MM.1S (cell line): Measurements from ENCODE around the gene LARP1B.

Experiments used
- DNase-seq: peaks from one replicate; pipeline ENCODE4 v3.0.0-alpha.2; 2015
- H2AFZ ChIP-seq: fragments of 300-600 bp; sonication (generic); 2 replicates; pipeline ENCODE4 v1.6.0; 2016; ENCODE audit warnings: antibody characterized with exemption, low read length
- H3F3A ChIP-seq: fragments of 300-600 bp; sonication (generic); 2 replicates; pipeline ENCODE4 v1.6.1; 2016; ENCODE audit warnings: mild to moderate bottlenecking, antibody characterized with exemption, low read length, moderate library complexity, mixed read lengths; ENCODE audit not compliant: insufficient read depth
- H3K27ac ChIP-seq: fragments of 300-600 bp; sonication (generic); 2 replicates; pipeline ENCODE4 v1.5.1; 2016; ENCODE audit warnings: mild to moderate bottlenecking, low read length
- H3K27me3 ChIP-seq: fragments of 300-600 bp; sonication (generic); replicated peaks from 2 replicates; pipeline ENCODE4 v1.6.0; 2016; ENCODE audit warnings: low read length; ENCODE audit not compliant: insufficient read depth
- H3K36me3 ChIP-seq: fragments of 300-600 bp; sonication (generic); replicated peaks from 2 replicates; pipeline ENCODE4 v1.6.1; 2016; ENCODE audit warnings: mild to moderate bottlenecking, low read length, mixed read lengths; ENCODE audit not compliant: insufficient read depth
- H3K4me1 ChIP-seq: fragments of 300-600 bp; sonication (generic); 2 replicates; pipeline ENCODE4 v1.6.1; 2016; ENCODE audit warnings: low read length, mixed read lengths
- H3K4me2 ChIP-seq: fragments of 300-600 bp; sonication (generic); 2 replicates; pipeline ENCODE4 v1.6.0; 2016; ENCODE audit warnings: low read depth, low read length
- H3K4me3 ChIP-seq: fragments of 300-600 bp; sonication (generic); 2 replicates; pipeline ENCODE4 v1.5.1; 2016; ENCODE audit warnings: low read length, mixed read lengths
- H3K79me2 ChIP-seq: fragments of 300-600 bp; sonication (generic); 2 replicates; pipeline ENCODE4 v1.6.1; 2016; ENCODE audit warnings: mixed run types, low read length, mixed read lengths
- H3K9ac ChIP-seq: fragments of 300-600 bp; sonication (generic); 2 replicates; pipeline ENCODE4 v1.6.1; 2016; ENCODE audit warnings: low read length, mixed read lengths
- H3K9me2 ChIP-seq: fragments of 300-600 bp; sonication (generic); replicated peaks from 2 replicates; pipeline ENCODE4 v1.6.1; 2016; ENCODE audit warnings: mild to moderate bottlenecking, low read length, mixed read lengths; ENCODE audit not compliant: insufficient read depth
- H3K9me3 ChIP-seq: fragments of 300-600 bp; sonication (generic); replicated peaks from 2 replicates; pipeline ENCODE4 v1.6.1; 2016; ENCODE audit warnings: mild to moderate bottlenecking, low read length, mixed read lengths; ENCODE audit not compliant: insufficient read depth
- H4K20me1 ChIP-seq: fragments of 300-600 bp; sonication (generic); 2 replicates; pipeline ENCODE4 v1.6.1; 2016; ENCODE audit warnings: mild to moderate bottlenecking, low read length, moderate library complexity, mixed read lengths; ENCODE audit not compliant: insufficient read depth
- CTCF ChIP-seq: fragments of 300-600 bp; sonication (generic); IDR thresholded peaks from 2 replicates; pipeline ENCODE4 v1.5.1; 2016; ENCODE audit warnings: antibody characterized with exemption, low read length, mixed read lengths
- EZH2 ChIP-seq: fragments of 300-600 bp; sonication (generic); optimal IDR thresholded peaks from 2 replicates; pipeline ENCODE3; 2017; ENCODE audit warnings: low read depth, mild to moderate bottlenecking, antibody characterized with exemption, low read length, mixed read lengths
- EZH2phosphoT487 ChIP-seq: fragments of 300-600 bp; sonication (generic); IDR thresholded peaks from 2 replicates; pipeline ENCODE4 v1.6.1; 2018; ENCODE audit warnings: antibody characterized with exemption, low read length

Gene LARP1B

GRCh38 chr4:128060699-128061565 lies at the start of gene LARP1B:
LARP1B (plus strand) TSS chr4:128061312; CDS start chr4:128074952, 13,640 bp downstream.
- Histone ChIP-seq H3K79me2 (peaks cover 41% of the 10 kb centered on the region), H3K4me1 (0 out of 2 replicates have a peak, but pooled peaks cover 2% of the 10 kb centered on the region), H2AFZ (peak within 1 kb of the TSS; percentile 47), H3K9me2 (no peaks in the 10 kb centered on the region), H3K27me3 (no peaks in the 10 kb centered on the region), H3K4me2 (peak within 1 kb of the TSS; percentile 85), H3K36me3 (no peaks in the 10 kb centered on the region), H3K9me3 (no peaks in the 10 kb centered on the region), H3K27ac (peak within 1 kb of the TSS; percentile 95), H3F3A (peaks cover 14% of the 10 kb centered on the region), H4K20me1 (no peaks in the 10 kb centered on the region), H3K9ac (peak within 1 kb of the TSS; percentile 96), H3K4me3 (peak within 1 kb of the TSS; percentile 64)
- no peak for TF ChIP-seq EZH2phosphoT487
- TF ChIP-seq CTCF = no peak
- no peak for TF ChIP-seq EZH2
- peak; percentile 96 for DNase-seq

GRCh38 chr4:128025319-128025718 lies 35.8 kb upstream of the LARP1B start:
- H3K4me2 ChIP-seq = no peak overlapping the region
- TF ChIP-seq CTCF = no peak
- no peak for TF ChIP-seq EZH2
- TF ChIP-seq EZH2phosphoT487 = no peak

GRCh38 chr4:128029907-128030306 lies 31.2 kb upstream of the LARP1B start:
- DNase-seq = no peak
- H3K36me3 ChIP-seq = no peaks in the 10 kb centered on the region

More at GRCh38 chr4:128025319-128025718, 35.8 kb upstream of the LARP1B start:
- Histone ChIP-seq H4K20me1 (no peaks in the 10 kb centered on the region), H3K79me2 (no peaks in the 10 kb centered on the region), H3K4me1 (no peaks in the 10 kb centered on the region), H3K27ac (no peak overlapping the region), H2AFZ (no peak overlapping the region), H3K9me3 (no peaks in the 10 kb centered on the region), H3K4me3 (no peak overlapping the region), H3K9ac (no peak overlapping the region), H3K9me2 (no peaks in the 10 kb centered on the region), H3K36me3 (no peaks in the 10 kb centered on the region; the same call in none of the 2 replicates), H3K27me3 (no peaks in the 10 kb centered on the region), H3F3A (no peaks in the 10 kb centered on the region)
- DNase-seq = no peak

More at GRCh38 chr4:128029907-128030306, 31.2 kb upstream of the LARP1B start:
- H3K9me3 ChIP-seq = no peaks in the 10 kb centered on the region
- H3K4me1 ChIP-seq = no peaks in the 10 kb centered on the region
- no peak overlapping the region for H3K27ac ChIP-seq
- no peaks in the 10 kb centered on the region for H3K79me2 ChIP-seq
- no peaks in the 10 kb centered on the region for H4K20me1 ChIP-seq
- H3K9me2 ChIP-seq = no peaks in the 10 kb centered on the region
- no peaks in the 10 kb centered on the region for H3F3A ChIP-seq
- no peak overlapping the region for H3K9ac ChIP-seq
- TF ChIP-seq EZH2 (no peak), EZH2phosphoT487 (no peak), CTCF (no peak)
- no peak overlapping the region for H2AFZ ChIP-seq
- H3K4me3 ChIP-seq = no peak overlapping the region
- H3K27me3 ChIP-seq = no peaks in the 10 kb centered on the region
- no peak overlapping the region for H3K4me2 ChIP-seq
